ENCODE measurements around the gene TMEFF2.

The TMEFF2 gene

DNA sequence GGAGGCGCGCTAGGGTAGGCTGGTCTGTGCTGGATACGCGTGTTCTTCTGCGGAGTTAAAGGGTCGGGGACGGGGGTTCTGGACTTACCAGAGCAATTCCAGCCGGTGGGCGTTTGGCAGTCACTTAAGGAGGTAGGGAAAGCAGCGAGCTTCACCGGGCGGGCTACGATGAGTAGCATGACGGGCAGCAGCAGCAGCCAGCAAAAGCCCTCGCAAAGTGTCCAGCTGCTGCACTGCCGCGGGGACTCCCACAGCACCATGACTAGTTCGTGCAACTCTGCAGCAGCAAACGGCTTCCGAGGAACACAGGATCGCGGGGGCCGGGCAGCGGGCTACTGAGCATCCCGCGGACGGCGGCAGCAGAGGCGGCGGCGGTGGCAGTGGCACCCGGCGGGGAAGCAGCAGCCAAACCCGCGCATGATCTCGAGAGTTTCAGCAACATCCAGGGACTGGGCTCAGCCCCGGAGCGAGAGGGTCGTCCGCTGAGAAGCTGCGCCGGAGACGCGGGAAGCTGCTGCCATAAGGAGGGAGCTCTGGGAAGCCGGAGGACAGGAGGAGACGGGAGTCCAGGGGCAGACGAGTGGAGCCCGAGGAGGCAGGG, 368 bp downstream of the TMEFF2 start:
- no peak for DNase-seq (ENCODE audit: insufficient read length, low spot score)

GRCh38 chr2:192190474-192190873, 4.3 kb downstream of the TMEFF2 start:
- no peak for TF ChIP-seq POLR2AphosphoS5 (IDR thresholded peaks at IDR 0.05; ENCODE audit: low read depth, low read length)
- TF ChIP-seq PAX5 (IDR thresholded peaks at IDR 0.05; ENCODE audit: insufficient read depth, low read length, severe bottlenecking): no peak
- no peak for TF ChIP-seq POLR2A (IDR thresholded peaks at IDR 0.05; ENCODE audit: low read depth, low read length)
- no peak for TF ChIP-seq TAF1 (IDR thresholded peaks at IDR 0.05; ENCODE audit: low read depth, low read length)
- no peak for TF ChIP-seq SPI1 (IDR thresholded peaks at IDR 0.05; ENCODE audit: low read depth, low read length)
- no peak for TF ChIP-seq POU2F2 (IDR thresholded peaks at IDR 0.05; ENCODE audit: low read depth, low read length)
- FAIRE-seq: no peak
- DNase-seq (ENCODE audit: insufficient read length, low spot score): no peak

More for the DNA sequence above, 368 bp downstream of the TMEFF2 start:
- TF ChIP-seq POLR2A (IDR thresholded peaks at IDR 0.05; ENCODE audit: low read depth, low read length): no peak
- TF ChIP-seq POLR2AphosphoS5 (IDR thresholded peaks at IDR 0.05; ENCODE audit: low read depth, low read length): no peak
- no peak for TF ChIP-seq TAF1 (IDR thresholded peaks at IDR 0.05; ENCODE audit: low read depth, low read length)
- no peak for TF ChIP-seq SPI1 (IDR thresholded peaks at IDR 0.05; ENCODE audit: low read depth, low read length)
- no peak for TF ChIP-seq POU2F2 (IDR thresholded peaks at IDR 0.05; ENCODE audit: low read depth, low read length)
- no peak for TF ChIP-seq PAX5 (IDR thresholded peaks at IDR 0.05; ENCODE audit: insufficient read depth, low read length, severe bottlenecking)
- no peak for FAIRE-seq

DNA sequence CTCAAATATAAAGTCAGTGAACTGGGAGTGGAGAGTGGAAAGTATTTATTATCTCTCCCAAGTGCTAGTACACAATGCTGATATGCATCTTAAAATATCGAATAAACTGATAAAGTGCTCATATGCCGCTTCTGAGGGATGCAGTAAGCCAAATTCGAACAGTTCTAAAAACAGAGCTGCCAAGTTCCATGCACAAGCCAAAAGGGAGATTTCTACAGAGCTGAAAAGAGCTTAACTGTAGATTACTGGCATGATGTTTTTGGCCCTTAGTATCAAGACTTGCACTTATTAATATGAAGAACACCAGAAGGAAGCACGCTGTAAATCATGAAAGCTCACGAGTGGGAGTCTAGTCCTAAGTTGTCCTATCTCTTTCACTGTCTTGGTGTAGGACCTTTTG, 7.9 kb downstream of the TMEFF2 start:
- FAIRE-seq (no peak), DNase-seq (ENCODE audit: insufficient read length, low spot score) (no peak)
- TF ChIP-seq POU2F2 (IDR thresholded peaks at IDR 0.05; ENCODE audit: low read depth, low read length): no peak
- no peak for TF ChIP-seq SPI1 (IDR thresholded peaks at IDR 0.05; ENCODE audit: low read depth, low read length)
- TF ChIP-seq POLR2AphosphoS5 (IDR thresholded peaks at IDR 0.05; ENCODE audit: low read depth, low read length): no peak
- no peak for TF ChIP-seq POLR2A (IDR thresholded peaks at IDR 0.05; ENCODE audit: low read depth, low read length)
- TF ChIP-seq TAF1 (IDR thresholded peaks at IDR 0.05; ENCODE audit: low read depth, low read length): no peak
- TF ChIP-seq PAX5 (IDR thresholded peaks at IDR 0.05; ENCODE audit: insufficient read depth, low read length, severe bottlenecking): no peak

GRCh38 chr2:192184349-192184748, 10.4 kb downstream of the TMEFF2 start:
- FAIRE-seq: no peak
- no peak for DNase-seq (ENCODE audit: insufficient read length, low spot score)
- no peak for TF ChIP-seq TAF1 (IDR thresholded peaks at IDR 0.05; ENCODE audit: low read depth, low read length)
- no peak for TF ChIP-seq PAX5 (IDR thresholded peaks at IDR 0.05; ENCODE audit: insufficient read depth, low read length, severe bottlenecking)
- no peak for TF ChIP-seq POLR2A (IDR thresholded peaks at IDR 0.05; ENCODE audit: low read depth, low read length)
- no peak for TF ChIP-seq POLR2AphosphoS5 (IDR thresholded peaks at IDR 0.05; ENCODE audit: low read depth, low read length)
- TF ChIP-seq POU2F2 (IDR thresholded peaks at IDR 0.05; ENCODE audit: low read depth, low read length): no peak
- TF ChIP-seq SPI1 (IDR thresholded peaks at IDR 0.05; ENCODE audit: low read depth, low read length): no peak

DNA sequence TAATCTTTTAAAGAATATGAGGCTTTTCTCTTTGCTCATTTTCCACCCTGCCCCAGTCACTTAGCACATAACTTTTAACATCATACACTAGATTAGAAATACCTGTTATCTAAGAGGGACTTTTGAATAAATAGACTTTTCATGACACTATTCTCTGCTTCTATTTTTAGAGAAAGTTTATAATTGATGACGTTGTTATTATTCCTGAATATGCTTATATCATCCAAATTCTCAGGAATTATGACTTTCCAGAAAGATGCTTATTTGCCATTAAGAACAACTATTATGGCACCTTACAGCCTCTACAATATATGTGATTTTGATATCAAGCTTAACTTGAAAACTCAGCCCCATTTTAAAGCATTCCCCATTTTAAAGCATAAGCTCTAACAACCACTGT, 11.4 kb downstream of the TMEFF2 start:
- TF ChIP-seq POLR2AphosphoS5 (IDR thresholded peaks at IDR 0.05; ENCODE audit: low read depth, low read length) (no peak), POLR2A (IDR thresholded peaks at IDR 0.05; ENCODE audit: low read depth, low read length) (no peak), SPI1 (IDR thresholded peaks at IDR 0.05; ENCODE audit: low read depth, low read length) (no peak), PAX5 (IDR thresholded peaks at IDR 0.05; ENCODE audit: insufficient read depth, low read length, severe bottlenecking) (no peak)
- no peak for FAIRE-seq
- no peak for DNase-seq (ENCODE audit: insufficient read length, low spot score)

GRCh38 chr2:192166946-192167345, 27.8 kb downstream of the TMEFF2 start:
- FAIRE-seq (no peak), DNase-seq (ENCODE audit: insufficient read length, low spot score) (no peak)
- no peak for TF ChIP-seq POLR2A (IDR thresholded peaks at IDR 0.05; ENCODE audit: low read depth, low read length)

DNA sequence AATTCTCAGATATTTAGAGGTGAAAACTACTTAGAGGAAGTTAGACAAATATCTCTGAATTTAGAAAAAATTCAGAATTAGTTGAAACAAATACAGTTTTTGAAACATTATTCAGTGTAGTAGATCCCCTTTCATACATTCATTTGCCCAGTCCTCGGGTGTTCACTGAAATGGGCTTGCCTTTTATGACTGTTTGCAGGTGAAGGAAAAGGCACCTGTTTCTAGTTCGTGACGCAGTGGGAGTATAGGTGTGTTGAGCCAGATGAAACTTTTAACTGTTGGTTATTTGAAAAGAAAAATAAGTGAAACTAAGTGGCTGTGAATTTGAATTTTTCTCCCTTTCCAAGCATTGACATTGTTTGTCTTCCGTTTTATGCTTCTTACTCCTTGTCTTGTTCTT, 28.9 kb downstream of the TMEFF2 start:
- FAIRE-seq (no peak), DNase-seq (ENCODE audit: insufficient read length, low spot score) (no peak)
- TF ChIP-seq PAX5 (IDR thresholded peaks at IDR 0.05; ENCODE audit: insufficient read depth, low read length, severe bottlenecking) (no peak), SPI1 (IDR thresholded peaks at IDR 0.05; ENCODE audit: low read depth, low read length) (no peak)

- FAIRE-seq (peak; percentile 65), DNase-seq (ENCODE audit: insufficient read length, low spot score) (no peak)
- TF ChIP-seq TAF1 (IDR thresholded peaks at IDR 0.05; ENCODE audit: low read depth, low read length) (no peak), POLR2A (IDR thresholded peaks at IDR 0.05; ENCODE audit: low read depth, low read length) (no peak), SPI1 (IDR thresholded peaks at IDR 0.05; ENCODE audit: low read depth, low read length) (no peak), PAX5 (IDR thresholded peaks at IDR 0.05; ENCODE audit: insufficient read depth, low read length, severe bottlenecking) (no peak)
Observed at GRCh38 chr2:192162392-192163042, 32.2 kb downstream of the TMEFF2 start.

- TF ChIP-seq SPI1 (IDR thresholded peaks at IDR 0.05; ENCODE audit: low read depth, low read length) (peak; percentile 46), TAF1 (IDR thresholded peaks at IDR 0.05; ENCODE audit: low read depth, low read length) (no peak)
- FAIRE-seq (peak; percentile 26), DNase-seq (ENCODE audit: insufficient read length, low spot score) (no peak)
Observed at GRCh38 chr2:192161656-192162290, 33.0 kb downstream of the TMEFF2 start.

DNA sequence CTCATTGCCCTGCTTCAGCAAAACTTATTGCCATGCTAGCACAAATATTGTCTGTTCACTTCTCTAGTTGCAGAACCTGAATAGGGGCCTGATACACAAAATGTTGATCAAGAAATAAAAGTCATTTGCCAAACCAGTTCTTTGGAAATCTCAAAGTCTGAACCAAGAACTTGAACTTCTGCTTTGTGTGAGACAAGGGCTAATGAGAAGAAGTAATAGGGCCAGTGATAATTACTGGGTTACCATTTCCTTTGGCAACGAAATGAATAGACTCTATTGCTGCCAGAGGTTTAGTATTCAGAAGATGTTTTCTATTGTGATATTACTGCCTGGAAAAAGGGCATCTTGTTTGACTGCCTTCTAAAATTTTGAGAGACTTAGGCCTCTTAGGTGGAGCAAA, 35.0 kb downstream of the TMEFF2 start:
- no peak for FAIRE-seq
- no peak for TF ChIP-seq POU2F2 (IDR thresholded peaks at IDR 0.05; ENCODE audit: low read depth, low read length)
- no peak for TF ChIP-seq POLR2A (IDR thresholded peaks at IDR 0.05; ENCODE audit: low read depth, low read length)
- TF ChIP-seq SPI1 (IDR thresholded peaks at IDR 0.05; ENCODE audit: low read depth, low read length): no peak
- no peak for TF ChIP-seq POLR2AphosphoS5 (IDR thresholded peaks at IDR 0.05; ENCODE audit: low read depth, low read length)
- no peak for TF ChIP-seq PAX5 (IDR thresholded peaks at IDR 0.05; ENCODE audit: insufficient read depth, low read length, severe bottlenecking)
- no peak for TF ChIP-seq TAF1 (IDR thresholded peaks at IDR 0.05; ENCODE audit: low read depth, low read length)
- DNase-seq (ENCODE audit: insufficient read length, low spot score): no peak

Data from GM12891 (cell line).